ENCODE measurements around the gene WRAP53.

GRCh38 chr17:7702776-7703175 is 14.5 kb downstream of the WRAP53 start:
- TF ChIP-seq TAF1 (IDR thresholded peaks at IDR 0.05; ENCODE audit: borderline replicate concordance, insufficient read depth, low read length), result no peak
- TF ChIP-seq, protein P1, sequence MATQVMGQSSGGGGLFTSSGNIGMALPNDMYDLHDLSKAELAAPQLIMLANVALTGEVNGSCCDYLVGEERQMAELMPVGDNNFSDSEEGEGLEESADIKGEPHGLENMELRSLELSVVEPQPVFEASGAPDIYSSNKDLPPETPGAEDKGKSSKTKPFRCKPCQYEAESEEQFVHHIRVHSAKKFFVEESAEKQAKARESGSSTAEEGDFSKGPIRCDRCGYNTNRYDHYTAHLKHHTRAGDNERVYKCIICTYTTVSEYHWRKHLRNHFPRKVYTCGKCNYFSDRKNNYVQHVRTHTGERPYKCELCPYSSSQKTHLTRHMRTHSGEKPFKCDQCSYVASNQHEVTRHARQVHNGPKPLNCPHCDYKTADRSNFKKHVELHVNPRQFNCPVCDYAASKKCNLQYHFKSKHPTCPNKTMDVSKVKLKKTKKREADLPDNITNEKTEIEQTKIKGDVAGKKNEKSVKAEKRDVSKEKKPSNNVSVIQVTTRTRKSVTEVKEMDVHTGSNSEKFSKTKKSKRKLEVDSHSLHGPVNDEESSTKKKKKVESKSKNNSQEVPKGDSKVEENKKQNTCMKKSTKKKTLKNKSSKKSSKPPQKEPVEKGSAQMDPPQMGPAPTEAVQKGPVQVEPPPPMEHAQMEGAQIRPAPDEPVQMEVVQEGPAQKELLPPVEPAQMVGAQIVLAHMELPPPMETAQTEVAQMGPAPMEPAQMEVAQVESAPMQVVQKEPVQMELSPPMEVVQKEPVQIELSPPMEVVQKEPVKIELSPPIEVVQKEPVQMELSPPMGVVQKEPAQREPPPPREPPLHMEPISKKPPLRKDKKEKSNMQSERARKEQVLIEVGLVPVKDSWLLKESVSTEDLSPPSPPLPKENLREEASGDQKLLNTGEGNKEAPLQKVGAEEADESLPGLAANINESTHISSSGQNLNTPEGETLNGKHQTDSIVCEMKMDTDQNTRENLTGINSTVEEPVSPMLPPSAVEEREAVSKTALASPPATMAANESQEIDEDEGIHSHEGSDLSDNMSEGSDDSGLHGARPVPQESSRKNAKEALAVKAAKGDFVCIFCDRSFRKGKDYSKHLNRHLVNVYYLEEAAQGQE (IDR thresholded peaks at IDR 0.05; ENCODE audit: insufficient read depth in 1 of 2, low read depth in 2 of 2, low read length in 2 of 2), result no peak

Data from PFSK-1 (cell line).